Activated CD8-positive, alpha-beta memory T cell treated with anti-CD3 and anti-CD28 coated beads for 48 hours (primary cell): ENCODE measurements around the gene WDR90.

Experiments
- DNase-seq, 3 experiments: peaks; one replicate each; pipeline ENCODE4 v3.0.0-alpha.2; 2020; ENCODE audit warnings: low read depth in 2 of 3, low spot score in 2 of 3

Gene WDR90

DNA sequence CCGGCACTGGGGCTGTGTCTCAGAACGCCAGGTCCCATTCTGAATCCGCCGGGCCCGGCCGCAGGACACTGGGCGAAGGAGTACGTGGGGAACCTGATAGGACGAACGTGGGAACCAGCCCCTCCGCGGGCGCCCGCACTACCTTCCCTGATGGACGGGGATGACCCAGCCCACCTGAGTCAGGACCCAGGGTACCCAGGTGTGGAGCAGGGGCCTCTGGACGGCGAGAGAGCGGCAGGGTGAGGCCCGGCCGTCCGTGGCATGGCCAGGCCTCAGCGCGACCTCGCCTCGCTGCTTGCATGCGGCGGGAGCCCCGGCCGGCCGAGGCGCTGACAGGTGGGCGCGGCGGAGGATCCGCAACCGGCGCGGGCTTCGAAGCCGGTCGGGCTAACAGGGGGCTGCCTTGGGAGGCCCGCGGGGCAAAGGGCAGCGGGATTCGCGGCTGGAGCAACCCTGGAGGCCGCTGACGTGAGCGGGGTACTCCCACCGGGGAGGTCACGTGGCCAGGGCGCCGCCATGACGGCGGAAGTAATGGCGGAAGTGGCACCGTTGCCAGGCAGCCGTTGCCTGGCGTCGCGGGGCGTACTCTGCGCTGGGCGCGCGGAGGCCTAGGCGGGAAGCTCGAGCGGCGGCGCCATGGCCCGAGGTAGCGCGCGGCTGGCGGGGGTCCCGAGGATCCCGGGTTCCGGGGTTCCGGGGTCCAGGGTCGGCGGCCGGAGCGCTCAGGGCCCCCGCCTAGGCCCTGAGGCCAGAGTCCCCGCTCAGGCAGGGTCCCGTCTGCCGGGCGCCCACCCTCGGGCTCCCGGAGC lies at the start of gene WDR90:
Gene WDR90 (plus strand): TSS at position 585 of the 809 bp plus-strand sequence. CDS start 52 bp downstream, at position 637.
- peak; percentile 79 to 84 (median 79) for DNase-seq

GRCh38 chr16:600781-601180 lies 48.4 kb upstream of the WDR90 start:
- no peak for DNase-seq

DNA sequence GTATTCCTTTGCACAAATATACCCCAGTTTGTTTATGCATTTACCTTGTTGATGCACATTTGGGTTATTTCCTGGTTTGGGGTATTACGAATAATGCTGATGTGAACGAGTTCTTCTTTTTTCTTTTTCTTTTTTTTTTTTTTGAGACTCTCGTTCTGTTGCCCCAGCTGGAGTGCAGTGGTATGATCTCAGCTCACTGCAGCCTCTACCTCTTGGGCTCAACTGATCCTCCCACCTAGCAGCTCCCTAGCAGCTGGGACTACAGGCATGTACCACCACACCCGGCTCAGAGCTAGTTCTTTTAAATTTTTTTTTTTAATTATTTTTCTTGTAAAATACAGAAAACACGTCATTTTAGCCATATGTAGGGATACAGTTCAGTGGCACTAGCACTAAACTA lies 45.2 kb upstream of the WDR90 start:
- no peak for DNase-seq

- no peak for DNase-seq
Observed at GRCh38 chr16:606656-607307, 42.4 kb upstream of the WDR90 start.

DNA sequence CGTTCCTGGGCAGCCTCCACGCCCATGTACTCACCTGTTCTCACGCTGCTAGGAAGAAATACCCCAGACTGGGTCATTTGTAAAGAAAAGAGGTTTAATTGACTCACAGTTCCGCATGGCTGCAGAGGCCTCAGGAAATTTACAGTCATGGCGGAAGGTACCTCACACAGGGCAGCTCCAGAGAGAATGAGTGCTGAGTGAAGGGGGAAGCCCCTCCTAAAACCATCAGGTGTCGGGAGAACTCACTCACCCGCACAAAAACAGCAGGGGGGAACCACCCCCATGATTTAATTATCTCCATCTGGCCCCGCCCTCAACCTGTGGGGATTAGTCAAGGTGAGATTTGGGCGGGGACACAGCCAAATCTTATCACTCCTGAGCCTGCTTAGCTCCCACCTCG lies 41.1 kb upstream of the WDR90 start:
- DNase-seq = no peak

GRCh38 chr16:609316-609715 lies 39.8 kb upstream of the WDR90 start:
- no peak for DNase-seq

DNA sequence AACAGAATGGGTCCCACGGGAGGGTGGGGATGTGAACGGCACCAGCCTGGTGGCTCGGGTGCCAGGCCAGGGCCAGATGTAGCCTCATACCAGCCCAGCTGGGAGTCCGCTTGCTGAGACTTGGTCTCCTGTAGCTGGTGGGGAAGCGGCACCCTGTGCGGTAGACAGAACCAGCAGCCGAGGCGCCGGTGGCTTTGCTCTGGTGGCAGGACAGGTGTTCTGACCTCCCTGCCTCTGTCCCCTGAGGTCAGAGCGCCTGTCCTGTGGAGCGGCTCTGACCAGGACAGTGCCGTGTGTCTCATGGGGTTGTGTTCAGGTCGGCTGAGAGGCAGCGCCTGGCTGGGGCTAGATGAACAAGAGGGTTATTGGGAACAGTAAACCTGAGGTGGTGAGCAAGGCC lies 39.2 kb upstream of the WDR90 start:
- DNase-seq = no peak

GRCh38 chr16:610513-611381 lies 38.4 kb upstream of the WDR90 start:
- peak in 1 of 3 experiments; percentile 50 for DNase-seq

GRCh38 chr16:615122-615521 lies 34.0 kb upstream of the WDR90 start:
- DNase-seq = no peak

DNA sequence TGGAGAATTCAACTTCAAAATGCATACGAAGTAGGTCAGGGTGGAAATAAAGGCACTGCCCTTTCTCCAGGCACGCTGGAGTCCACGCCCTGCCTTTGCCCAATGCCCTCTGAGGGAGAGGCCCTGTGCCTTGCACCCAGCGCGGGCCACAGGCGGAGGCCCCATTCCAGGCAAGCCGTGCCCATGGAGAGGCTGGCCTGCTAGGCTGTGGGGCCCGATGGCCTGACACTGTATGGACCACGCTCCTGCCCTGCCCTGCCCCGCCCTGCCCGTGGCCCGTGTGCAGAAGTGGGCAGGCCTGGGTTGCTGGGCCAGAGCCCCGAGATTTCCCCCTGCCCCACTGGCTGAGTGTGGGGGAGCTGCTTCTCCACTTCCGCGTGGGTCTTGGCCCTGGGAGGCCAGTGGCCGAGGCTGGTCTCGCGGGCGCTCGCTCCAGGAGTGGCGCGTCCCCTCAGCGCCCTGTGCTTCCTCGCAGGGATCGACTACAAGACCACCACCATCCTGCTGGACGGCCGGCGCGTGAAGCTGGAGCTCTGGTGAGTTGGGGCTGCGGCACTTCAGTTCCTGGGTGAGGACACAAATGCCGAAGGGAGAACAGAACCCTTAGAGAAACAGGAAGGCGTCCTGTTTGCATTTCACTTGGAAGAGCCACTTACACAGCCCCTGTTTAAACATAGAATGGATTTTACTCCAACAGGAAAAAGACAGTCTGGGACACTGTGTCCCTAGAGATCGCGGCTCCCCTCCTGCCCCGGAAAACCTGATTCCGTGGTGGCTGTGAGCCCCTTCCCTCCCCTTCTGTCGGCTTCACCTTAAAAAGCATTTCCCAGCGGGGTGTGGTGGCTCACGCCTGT lies 32.2 kb upstream of the WDR90 start:
- no peak for DNase-seq

DNA sequence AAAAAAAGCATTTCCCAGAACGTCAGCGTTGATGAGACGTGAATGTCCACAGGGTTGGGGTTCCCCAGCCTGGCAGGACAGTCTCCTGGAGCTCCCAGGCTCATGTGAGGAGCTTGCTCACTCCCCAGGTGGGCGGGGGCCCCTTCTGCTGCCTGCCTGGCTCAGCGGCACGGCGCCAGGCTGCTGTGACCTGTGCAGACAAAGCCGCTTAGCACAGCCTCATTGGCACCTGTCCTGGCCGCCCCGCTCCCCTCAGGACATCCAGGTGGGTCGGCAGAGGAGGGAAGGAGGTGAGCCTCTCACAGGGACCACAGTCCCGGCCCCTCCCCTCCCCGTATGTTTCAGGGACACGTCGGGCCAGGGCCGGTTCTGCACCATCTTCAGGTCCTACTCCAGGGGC lies 31.3 kb upstream of the WDR90 start:
- DNase-seq = no peak

DNA sequence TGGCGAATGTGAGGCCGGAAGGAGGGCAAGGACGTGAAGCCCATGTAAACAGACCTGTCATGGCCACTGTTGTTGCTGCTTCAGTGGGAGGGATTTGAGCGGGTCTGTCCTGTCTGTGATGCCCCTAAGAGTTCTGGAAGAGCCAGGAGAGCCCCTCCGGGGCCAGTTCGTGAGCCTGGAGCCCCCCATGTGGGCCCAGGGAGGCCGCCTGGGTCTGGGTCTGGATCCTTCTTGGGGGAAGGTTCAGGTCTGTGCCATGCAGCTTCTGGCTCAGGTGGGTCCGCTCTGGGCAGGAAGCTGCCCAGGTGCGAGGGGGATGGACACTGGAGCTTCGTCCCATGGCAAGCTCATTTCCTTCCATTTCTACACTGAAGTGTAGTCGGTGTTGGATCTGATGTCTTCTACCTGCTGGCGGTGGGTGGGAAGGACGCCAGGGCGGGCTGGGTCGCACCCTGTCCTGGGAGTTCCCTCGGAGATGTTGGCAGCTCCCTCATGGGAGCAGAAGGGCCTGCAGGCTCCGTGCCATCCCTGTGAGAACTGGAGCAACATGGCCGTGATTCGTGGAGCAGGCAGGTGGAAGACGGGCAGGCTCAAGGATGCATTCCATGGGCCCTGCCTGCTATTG lies 29.6 kb upstream of the WDR90 start:
- no peak for DNase-seq

DNA sequence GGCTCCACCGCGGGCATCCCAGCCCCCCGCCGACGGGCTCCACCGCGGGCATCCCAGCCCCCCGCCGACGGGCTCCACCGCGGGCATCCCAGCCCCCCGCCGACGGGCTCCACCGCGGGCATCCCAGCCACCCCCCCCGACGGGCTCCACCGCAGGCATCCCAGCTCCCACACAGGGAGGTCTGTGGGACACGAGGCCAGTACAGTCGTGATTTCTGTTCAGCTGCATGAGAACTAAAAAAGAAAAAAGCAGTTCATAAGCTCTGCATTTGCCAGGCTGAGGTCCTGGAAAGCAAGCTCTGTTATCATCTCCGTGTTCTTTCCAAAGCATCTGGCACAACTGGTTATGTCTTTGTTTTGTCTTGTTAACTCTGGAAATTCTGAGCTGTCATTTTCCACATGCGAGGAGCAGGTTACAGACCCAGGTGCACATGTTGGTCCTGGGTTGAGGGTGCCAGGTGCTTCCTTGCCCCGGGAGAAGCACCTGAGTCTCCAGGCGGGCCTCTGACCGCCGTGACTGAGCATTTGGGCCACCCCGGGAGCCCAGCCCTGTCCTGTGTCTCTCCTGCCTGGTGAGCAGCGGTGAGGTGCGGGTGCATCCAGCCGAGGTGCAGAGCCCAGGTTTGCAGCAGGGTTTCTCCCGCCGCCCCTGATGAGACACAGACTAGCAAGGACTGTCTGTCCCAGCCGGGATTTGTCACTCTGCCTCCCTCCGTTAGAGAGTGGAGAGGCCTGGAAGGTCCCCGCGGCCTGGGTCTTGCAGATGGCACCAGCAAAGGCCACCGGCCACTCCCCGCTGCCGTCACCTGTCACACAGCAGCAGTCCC lies 28.3 kb upstream of the WDR90 start:
- no peak for DNase-seq

- no peak for DNase-seq
Observed at GRCh38 chr16:621526-622105, 27.5 kb upstream of the WDR90 start.

DNA sequence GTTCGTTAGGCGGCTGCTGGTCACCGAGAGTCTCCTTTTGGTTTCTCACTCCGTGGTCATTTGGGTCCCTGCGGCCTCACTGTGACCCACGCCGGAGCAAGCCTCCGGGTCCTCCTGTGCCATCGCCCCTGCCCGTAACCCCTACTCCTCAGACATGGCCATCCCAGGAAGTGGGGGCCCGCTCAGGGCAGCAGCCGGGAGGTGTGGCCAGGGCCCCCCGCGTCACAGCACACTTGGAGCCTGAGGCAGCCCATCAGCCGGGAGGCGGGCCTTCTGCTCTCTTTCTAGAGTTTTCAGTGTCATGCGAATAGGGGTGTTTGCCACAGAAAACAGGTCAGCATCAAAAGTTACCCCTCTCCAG lies 26.3 kb upstream of the WDR90 start:
- DNase-seq = no peak

GRCh38 chr16:624526-625070 lies 24.6 kb upstream of the WDR90 start:
- DNase-seq = no peak

DNA sequence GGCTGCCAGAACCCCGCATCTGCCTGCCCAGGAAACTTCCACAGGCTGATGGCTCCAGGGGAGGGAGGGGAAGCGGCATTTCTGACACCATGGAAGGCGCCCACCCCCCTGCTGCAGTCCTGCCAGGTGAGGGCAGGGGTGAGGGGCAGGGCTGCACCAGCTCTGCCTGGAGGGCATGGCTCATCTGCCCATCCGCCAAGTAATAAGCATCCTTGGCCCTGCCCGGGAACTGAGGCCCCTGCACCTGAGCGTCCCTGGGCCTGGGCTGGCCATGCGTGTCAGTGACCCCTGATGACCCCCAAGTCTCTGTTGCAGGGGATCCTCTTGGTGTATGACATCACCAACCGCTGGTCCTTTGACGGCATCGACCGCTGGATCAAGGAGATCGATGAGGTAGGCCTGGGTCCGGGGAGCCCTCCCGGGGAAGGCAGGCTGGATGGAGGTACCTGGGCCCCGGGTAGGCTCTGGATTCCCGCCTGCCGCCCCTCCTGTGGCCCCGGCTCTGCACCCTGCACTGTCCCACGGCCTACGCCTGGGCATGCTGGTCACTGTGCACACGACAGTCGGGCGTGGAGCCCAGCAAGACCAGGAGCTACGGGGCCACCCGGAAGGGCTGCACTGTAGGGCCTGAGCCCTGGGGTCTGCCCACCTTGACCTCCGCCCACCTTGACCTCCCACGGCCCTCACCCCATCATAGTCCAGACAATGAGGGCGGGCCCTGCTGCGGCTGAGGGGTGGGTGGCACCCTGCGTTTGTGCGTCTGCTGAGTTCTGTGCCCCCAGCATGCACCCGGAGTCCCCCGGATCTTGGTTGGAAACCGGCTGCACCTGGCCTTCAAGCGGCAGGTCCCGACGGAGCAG lies 23.8 kb upstream of the WDR90 start:
- no peak for DNase-seq
